ENCODE results near the gene HPDL.

DNA sequence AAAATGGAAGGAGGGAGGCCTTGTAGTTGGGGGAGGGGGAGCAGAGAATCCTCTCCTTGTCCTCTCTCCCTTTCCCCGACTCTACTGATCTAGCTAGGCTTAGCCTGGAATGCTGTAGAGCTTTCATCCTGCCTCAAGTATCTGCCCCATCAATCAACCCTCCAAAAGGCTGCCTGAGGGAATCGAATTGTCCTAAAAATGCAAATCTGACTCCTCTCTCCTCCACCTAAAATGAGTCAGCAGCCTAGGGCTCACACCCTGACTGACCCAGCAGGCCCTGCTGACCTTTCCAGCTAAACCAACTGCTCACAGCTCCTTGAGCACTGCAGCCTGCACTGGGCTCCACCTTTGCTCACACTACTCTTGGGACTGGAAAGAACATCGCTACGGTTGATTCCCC is 2.8 kb downstream of the HPDL start:
- TF ChIP-seq POLR2A (IDR thresholded peaks at IDR 0.05) = no peak
- TF ChIP-seq, protein P1, sequence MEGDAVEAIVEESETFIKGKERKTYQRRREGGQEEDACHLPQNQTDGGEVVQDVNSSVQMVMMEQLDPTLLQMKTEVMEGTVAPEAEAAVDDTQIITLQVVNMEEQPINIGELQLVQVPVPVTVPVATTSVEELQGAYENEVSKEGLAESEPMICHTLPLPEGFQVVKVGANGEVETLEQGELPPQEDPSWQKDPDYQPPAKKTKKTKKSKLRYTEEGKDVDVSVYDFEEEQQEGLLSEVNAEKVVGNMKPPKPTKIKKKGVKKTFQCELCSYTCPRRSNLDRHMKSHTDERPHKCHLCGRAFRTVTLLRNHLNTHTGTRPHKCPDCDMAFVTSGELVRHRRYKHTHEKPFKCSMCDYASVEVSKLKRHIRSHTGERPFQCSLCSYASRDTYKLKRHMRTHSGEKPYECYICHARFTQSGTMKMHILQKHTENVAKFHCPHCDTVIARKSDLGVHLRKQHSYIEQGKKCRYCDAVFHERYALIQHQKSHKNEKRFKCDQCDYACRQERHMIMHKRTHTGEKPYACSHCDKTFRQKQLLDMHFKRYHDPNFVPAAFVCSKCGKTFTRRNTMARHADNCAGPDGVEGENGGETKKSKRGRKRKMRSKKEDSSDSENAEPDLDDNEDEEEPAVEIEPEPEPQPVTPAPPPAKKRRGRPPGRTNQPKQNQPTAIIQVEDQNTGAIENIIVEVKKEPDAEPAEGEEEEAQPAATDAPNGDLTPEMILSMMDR (IDR thresholded peaks at IDR 0.05) = no peak
